ENCODE results near the gene GPR173. TPM values are rescaled to one million over a fixed set of nuclear protein-coding genes. Genes with fewer than 3 reads are reported as not detected.

The GPR173 gene
- total RNA-seq, 1 experiment from 2014 or later, result 7.3 TPM

DNA sequence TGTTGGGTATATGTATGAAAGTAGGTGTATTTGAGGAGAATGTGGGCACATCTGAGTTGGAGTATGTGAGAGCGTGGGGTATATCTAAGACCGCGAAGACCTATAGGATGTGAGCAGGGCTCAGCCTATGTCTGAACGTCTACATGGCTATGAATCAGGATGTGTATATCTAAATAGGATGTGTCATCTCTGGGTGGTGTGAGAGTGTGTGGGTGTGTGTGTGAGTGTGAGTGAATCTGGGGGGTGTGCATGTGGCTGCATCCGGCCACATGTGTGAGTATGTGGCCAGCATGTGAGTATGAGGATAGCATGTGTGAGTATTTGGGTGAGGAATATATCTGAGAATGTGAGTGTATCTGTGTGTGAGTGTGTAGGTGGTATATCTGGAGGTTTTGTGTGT is 7.7 kb downstream of the GPR173 start:
- no peaks in the 10 kb centered on the region for H3K9me3 Mint-ChIP-seq
- H3K4me3 Mint-ChIP-seq, result no peak overlapping the region
- H3K4me1 Mint-ChIP-seq, result no peaks in the 10 kb centered on the region
- H3K27ac Mint-ChIP-seq, result no peak overlapping the region
- H3K27me3 Mint-ChIP-seq (ENCODE audit: low read depth), result no peaks in the 10 kb centered on the region
- ChIA-PET POLR2A (no interaction called here), CTCF (no interaction called here)
- DNase-seq (ENCODE audit: low spot score) (no peak), ATAC-seq (no peak)
- TF ChIP-seq ZNF416 (CRISPR knock-in tag; IDR thresholded peaks at IDR 0.05), result no peak
- no peak for TF ChIP-seq TEAD4 (CRISPR knock-in tag; IDR thresholded peaks at IDR 0.05)
- TF ChIP-seq, protein P1, sequence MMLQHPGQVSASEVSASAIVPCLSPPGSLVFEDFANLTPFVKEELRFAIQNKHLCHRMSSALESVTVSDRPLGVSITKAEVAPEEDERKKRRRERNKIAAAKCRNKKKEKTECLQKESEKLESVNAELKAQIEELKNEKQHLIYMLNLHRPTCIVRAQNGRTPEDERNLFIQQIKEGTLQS (CRISPR knock-in tag; conservative IDR thresholded peaks at IDR 0.05), result no peak
- TF ChIP-seq, protein P2, sequence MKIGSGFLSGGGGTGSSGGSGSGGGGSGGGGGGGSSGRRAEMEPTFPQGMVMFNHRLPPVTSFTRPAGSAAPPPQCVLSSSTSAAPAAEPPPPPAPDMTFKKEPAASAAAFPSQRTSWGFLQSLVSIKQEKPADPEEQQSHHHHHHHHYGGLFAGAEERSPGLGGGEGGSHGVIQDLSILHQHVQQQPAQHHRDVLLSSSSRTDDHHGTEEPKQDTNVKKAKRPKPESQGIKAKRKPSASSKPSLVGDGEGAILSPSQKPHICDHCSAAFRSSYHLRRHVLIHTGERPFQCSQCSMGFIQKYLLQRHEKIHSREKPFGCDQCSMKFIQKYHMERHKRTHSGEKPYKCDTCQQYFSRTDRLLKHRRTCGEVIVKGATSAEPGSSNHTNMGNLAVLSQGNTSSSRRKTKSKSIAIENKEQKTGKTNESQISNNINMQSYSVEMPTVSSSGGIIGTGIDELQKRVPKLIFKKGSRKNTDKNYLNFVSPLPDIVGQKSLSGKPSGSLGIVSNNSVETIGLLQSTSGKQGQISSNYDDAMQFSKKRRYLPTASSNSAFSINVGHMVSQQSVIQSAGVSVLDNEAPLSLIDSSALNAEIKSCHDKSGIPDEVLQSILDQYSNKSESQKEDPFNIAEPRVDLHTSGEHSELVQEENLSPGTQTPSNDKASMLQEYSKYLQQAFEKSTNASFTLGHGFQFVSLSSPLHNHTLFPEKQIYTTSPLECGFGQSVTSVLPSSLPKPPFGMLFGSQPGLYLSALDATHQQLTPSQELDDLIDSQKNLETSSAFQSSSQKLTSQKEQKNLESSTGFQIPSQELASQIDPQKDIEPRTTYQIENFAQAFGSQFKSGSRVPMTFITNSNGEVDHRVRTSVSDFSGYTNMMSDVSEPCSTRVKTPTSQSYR (CRISPR knock-in tag; IDR thresholded peaks at IDR 0.05), result no peak
- TF ChIP-seq ZNF396 (CRISPR knock-in tag; IDR thresholded peaks at IDR 0.05; ENCODE audit: borderline replicate concordance), result no peak
- no peaks in the 10 kb centered on the region for H3K36me3 Mint-ChIP-seq

DNA sequence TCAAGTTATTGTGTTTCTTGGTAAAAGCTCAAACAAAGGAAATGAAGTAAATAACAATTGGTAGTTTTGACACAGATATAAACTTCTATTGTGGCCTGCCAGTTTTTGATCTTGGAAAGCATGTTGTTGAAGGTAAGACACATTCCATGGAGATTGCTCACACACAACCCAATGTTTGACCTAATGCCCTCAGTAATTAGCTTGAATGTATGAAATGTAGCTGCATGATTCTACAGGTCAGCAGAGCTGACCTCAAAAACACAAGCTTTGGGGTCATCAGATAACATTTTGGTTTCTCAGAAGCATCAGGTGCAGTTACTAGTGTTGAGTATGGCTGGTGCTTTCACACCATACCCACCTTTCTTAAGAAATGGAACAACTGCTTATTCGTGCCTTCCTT is 16.5 kb downstream of the GPR173 start:
- H3K9me3 Mint-ChIP-seq, result no peaks in the 10 kb centered on the region
- TF ChIP-seq, protein P3, sequence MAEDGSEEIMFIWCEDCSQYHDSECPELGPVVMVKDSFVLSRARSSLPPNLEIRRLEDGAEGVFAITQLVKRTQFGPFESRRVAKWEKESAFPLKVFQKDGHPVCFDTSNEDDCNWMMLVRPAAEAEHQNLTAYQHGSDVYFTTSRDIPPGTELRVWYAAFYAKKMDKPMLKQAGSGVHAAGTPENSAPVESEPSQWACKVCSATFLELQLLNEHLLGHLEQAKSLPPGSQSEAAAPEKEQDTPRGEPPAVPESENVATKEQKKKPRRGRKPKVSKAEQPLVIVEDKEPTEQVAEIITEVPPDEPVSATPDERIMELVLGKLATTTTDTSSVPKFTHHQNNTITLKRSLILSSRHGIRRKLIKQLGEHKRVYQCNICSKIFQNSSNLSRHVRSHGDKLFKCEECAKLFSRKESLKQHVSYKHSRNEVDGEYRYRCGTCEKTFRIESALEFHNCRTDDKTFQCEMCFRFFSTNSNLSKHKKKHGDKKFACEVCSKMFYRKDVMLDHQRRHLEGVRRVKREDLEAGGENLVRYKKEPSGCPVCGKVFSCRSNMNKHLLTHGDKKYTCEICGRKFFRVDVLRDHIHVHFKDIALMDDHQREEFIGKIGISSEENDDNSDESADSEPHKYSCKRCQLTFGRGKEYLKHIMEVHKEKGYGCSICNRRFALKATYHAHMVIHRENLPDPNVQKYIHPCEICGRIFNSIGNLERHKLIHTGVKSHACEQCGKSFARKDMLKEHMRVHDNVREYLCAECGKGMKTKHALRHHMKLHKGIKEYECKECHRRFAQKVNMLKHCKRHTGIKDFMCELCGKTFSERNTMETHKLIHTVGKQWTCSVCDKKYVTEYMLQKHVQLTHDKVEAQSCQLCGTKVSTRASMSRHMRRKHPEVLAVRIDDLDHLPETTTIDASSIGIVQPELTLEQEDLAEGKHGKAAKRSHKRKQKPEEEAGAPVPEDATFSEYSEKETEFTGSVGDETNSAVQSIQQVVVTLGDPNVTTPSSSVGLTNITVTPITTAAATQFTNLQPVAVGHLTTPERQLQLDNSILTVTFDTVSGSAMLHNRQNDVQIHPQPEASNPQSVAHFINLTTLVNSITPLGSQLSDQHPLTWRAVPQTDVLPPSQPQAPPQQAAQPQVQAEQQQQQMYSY (CRISPR knock-in tag; IDR thresholded peaks at IDR 0.05), result no peak
- TF ChIP-seq, protein P4, sequence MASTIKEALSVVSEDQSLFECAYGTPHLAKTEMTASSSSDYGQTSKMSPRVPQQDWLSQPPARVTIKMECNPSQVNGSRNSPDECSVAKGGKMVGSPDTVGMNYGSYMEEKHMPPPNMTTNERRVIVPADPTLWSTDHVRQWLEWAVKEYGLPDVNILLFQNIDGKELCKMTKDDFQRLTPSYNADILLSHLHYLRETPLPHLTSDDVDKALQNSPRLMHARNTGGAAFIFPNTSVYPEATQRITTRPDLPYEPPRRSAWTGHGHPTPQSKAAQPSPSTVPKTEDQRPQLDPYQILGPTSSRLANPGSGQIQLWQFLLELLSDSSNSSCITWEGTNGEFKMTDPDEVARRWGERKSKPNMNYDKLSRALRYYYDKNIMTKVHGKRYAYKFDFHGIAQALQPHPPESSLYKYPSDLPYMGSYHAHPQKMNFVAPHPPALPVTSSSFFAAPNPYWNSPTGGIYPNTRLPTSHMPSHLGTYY (CRISPR knock-in tag; IDR thresholded peaks at IDR 0.05), result no peak
- TF ChIP-seq, protein P5, sequence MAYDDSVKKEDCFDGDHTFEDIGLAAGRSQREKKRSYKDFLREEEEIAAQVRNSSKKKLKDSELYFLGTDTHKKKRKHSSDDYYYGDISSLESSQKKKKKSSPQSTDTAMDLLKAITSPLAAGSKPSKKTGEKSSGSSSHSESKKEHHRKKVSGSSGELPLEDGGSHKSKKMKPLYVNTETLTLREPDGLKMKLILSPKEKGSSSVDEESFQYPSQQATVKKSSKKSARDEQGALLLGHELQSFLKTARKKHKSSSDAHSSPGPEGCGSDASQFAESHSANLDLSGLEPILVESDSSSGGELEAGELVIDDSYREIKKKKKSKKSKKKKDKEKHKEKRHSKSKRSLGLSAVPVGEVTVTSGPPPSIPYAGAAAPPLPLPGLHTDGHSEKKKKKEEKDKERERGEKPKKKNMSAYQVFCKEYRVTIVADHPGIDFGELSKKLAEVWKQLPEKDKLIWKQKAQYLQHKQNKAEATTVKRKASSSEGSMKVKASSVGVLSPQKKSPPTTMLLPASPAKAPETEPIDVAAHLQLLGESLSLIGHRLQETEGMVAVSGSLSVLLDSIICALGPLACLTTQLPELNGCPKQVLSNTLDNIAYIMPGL (CRISPR knock-in tag; IDR thresholded peaks at IDR 0.05), result no peak
- TF ChIP-seq FOXP1 (CRISPR knock-in tag; IDR thresholded peaks at IDR 0.05; ENCODE audit: borderline replicate concordance), result no peak
- TF ChIP-seq TCF7 (CRISPR knock-in tag; IDR thresholded peaks at IDR 0.05; ENCODE audit: low read depth), result no peak
- TF ChIP-seq, protein P6, sequence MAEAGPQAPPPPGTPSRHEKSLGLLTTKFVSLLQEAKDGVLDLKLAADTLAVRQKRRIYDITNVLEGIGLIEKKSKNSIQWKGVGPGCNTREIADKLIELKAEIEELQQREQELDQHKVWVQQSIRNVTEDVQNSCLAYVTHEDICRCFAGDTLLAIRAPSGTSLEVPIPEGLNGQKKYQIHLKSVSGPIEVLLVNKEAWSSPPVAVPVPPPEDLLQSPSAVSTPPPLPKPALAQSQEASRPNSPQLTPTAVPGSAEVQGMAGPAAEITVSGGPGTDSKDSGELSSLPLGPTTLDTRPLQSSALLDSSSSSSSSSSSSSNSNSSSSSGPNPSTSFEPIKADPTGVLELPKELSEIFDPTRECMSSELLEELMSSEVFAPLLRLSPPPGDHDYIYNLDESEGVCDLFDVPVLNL (CRISPR knock-in tag; IDR thresholded peaks at IDR 0.05; ENCODE audit: borderline replicate concordance, low read depth), result no peak
- TF ChIP-seq CREB1 (CRISPR knock-in tag; IDR thresholded peaks at IDR 0.05), result no peak
- TF ChIP-seq FOXJ3 (CRISPR knock-in tag; IDR thresholded peaks at IDR 0.05; ENCODE audit: borderline replicate concordance), result no peak
- no peak for TF ChIP-seq NR1H2 (CRISPR knock-in tag; IDR thresholded peaks at IDR 0.05)
- TF ChIP-seq, protein P7, sequence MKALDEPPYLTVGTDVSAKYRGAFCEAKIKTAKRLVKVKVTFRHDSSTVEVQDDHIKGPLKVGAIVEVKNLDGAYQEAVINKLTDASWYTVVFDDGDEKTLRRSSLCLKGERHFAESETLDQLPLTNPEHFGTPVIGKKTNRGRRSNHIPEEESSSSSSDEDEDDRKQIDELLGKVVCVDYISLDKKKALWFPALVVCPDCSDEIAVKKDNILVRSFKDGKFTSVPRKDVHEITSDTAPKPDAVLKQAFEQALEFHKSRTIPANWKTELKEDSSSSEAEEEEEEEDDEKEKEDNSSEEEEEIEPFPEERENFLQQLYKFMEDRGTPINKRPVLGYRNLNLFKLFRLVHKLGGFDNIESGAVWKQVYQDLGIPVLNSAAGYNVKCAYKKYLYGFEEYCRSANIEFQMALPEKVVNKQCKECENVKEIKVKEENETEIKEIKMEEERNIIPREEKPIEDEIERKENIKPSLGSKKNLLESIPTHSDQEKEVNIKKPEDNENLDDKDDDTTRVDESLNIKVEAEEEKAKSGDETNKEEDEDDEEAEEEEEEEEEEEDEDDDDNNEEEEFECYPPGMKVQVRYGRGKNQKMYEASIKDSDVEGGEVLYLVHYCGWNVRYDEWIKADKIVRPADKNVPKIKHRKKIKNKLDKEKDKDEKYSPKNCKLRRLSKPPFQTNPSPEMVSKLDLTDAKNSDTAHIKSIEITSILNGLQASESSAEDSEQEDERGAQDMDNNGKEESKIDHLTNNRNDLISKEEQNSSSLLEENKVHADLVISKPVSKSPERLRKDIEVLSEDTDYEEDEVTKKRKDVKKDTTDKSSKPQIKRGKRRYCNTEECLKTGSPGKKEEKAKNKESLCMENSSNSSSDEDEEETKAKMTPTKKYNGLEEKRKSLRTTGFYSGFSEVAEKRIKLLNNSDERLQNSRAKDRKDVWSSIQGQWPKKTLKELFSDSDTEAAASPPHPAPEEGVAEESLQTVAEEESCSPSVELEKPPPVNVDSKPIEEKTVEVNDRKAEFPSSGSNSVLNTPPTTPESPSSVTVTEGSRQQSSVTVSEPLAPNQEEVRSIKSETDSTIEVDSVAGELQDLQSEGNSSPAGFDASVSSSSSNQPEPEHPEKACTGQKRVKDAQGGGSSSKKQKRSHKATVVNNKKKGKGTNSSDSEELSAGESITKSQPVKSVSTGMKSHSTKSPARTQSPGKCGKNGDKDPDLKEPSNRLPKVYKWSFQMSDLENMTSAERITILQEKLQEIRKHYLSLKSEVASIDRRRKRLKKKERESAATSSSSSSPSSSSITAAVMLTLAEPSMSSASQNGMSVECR (CRISPR knock-in tag; IDR thresholded peaks at IDR 0.05; ENCODE audit: borderline replicate concordance), result no peak
- TF ChIP-seq, protein P2 (CRISPR knock-in tag; IDR thresholded peaks at IDR 0.05), result no peak
- TF ChIP-seq SOX15 (CRISPR knock-in tag; IDR thresholded peaks at IDR 0.05), result no peak
- TF ChIP-seq TEAD4 (CRISPR knock-in tag; IDR thresholded peaks at IDR 0.05), result no peak

More for the DNA sequence above, 16.5 kb downstream of the GPR173 start:
- DNase-seq (ENCODE audit: low spot score) (no peak), ATAC-seq (no peak)
- POLR2A ChIA-PET, result no interaction called here
- CTCF ChIA-PET, result no interaction called here
- Mint-ChIP-seq H3K27ac (no peak overlapping the region), H3K4me1 (no peaks in the 10 kb centered on the region), H3K36me3 (no peaks in the 10 kb centered on the region), H3K27me3 (ENCODE audit: low read depth) (no peaks in the 10 kb centered on the region), H3K4me3 (no peak overlapping the region)

All from WTC11 (cell line).